GM19043 (cell line): ENCODE data around the gene MROH2A.
"Not testable (repeated sequence)": the region's sequence is repeated elsewhere in the genome, so short reads cannot be mapped to it uniquely, and the experiment has no call there.

Experiments used
- ATAC-seq: cut with Tn5 transposase; IDR thresholded peaks from one replicate; pipeline ENCODE4 v1.9.1; 2021; ENCODE audit warnings: low read depth; ENCODE audit not compliant: unreplicated experiment

The MROH2A gene

GRCh38 chr2:233778030-233778429 is at the start of gene MROH2A:
Gene MROH2A (plus strand): TSS chr2:233778330. CDS start chr2:233779359, 1,029 bp downstream.
- ATAC-seq = no peak

- ATAC-seq = no peak
Observed at GRCh38 chr2:233728723-233729301, 49.3 kb upstream of the MROH2A start, which contains the start of gene UGT1A3. Gene UGT1A3 (plus strand): TSS chr2:233729042. CDS start chr2:233729127, 85 bp downstream.

GRCh38 chr2:233736868-233737653 is 41.1 kb upstream of the MROH2A start:
- not testable (repeated sequence) for ATAC-seq

- no peak for ATAC-seq
Observed at GRCh38 chr2:233740870-233741269, 37.3 kb upstream of the MROH2A start.

- ATAC-seq = no peak
Observed at GRCh38 chr2:233743464-233744259, 34.5 kb upstream of the MROH2A start.

- no peak for ATAC-seq
Observed at GRCh38 chr2:233745073-233745755, 32.9 kb upstream of the MROH2A start.

GRCh38 chr2:233745838-233746237 is 32.3 kb upstream of the MROH2A start:
- not testable (repeated sequence) for ATAC-seq

GRCh38 chr2:233746475-233747282 is 31.5 kb upstream of the MROH2A start:
- no peak for ATAC-seq

GRCh38 chr2:233747283-233747544 is 30.9 kb upstream of the MROH2A start:
- no peak for ATAC-seq

- not testable (repeated sequence) for ATAC-seq
Observed at GRCh38 chr2:233750689-233751088, 27.4 kb upstream of the MROH2A start.

- not testable (repeated sequence) for ATAC-seq
Observed at GRCh38 chr2:233751212-233752009, 26.7 kb upstream of the MROH2A start.

- ATAC-seq = no peak
Observed at GRCh38 chr2:233754872-233755611, 23.1 kb upstream of the MROH2A start.

GRCh38 chr2:233756429-233757081 is 21.6 kb upstream of the MROH2A start:
- no peak for ATAC-seq

GRCh38 chr2:233758141-233758540 is 20.0 kb upstream of the MROH2A start:
- no peak for ATAC-seq

- no peak for ATAC-seq
Observed at GRCh38 chr2:233758849-233759248, 19.3 kb upstream of the MROH2A start.

- ATAC-seq = no peak
Observed at GRCh38 chr2:233760043-233760442, 18.1 kb upstream of the MROH2A start, which contains the start of gene UGT1A1. Gene UGT1A1 (plus strand): TSS chr2:233760270. CDS start chr2:233760288, 18 bp downstream.

- ATAC-seq = no peak
Observed at GRCh38 chr2:233761040-233761769, 16.9 kb upstream of the MROH2A start.
